Smooth muscle cell (in vitro differentiated cells): Measurements from ENCODE around the gene VWA8. TPM values are rescaled to one million over a fixed set of nuclear protein-coding genes. Genes with fewer than 3 reads are reported as not detected.
"Not testable (repeated sequence)": the region's sequence is repeated elsewhere in the genome, so short reads cannot be mapped to it uniquely, and the experiment has no call there.

ENCODE experiments used
- DNase-seq: peaks from one replicate; lab custom pipeline; 2025; ENCODE audit not compliant: unreplicated experiment; lab: John Stamatoyannopoulos, UW
- H2AFZ ChIP-seq: fragments of 200-600 bp; sonication (generic); 2 replicates; pipeline ENCODE4 v1.6.0; 2016; ENCODE audit warnings: antibody characterized with exemption, low read depth, mild to moderate bottlenecking
- H3F3A ChIP-seq: fragments of 200-600 bp; sonication (generic); 2 replicates; pipeline ENCODE4 v1.6.0; 2017; ENCODE audit warnings: antibody characterized with exemption, low read depth
- H3K27ac ChIP-seq: fragments of 200-600 bp; sonication (generic); 2 replicates; pipeline ENCODE4 v1.5.1; 2016; ENCODE audit warnings: low read depth, mild to moderate bottlenecking
- H3K27me3 ChIP-seq: fragments of 200-600 bp; sonication (generic); 2 replicates; pipeline ENCODE4 v1.6.1; 2016; ENCODE audit warnings: low read depth, mild to moderate bottlenecking
- H3K36me3 ChIP-seq: fragments of 200-600 bp; sonication (generic); 2 replicates; pipeline ENCODE4 v1.5.1; 2016; ENCODE audit warnings: low read depth
- H3K4me1 ChIP-seq: fragments of 200-600 bp; sonication (generic); 2 replicates; pipeline ENCODE4 v1.5.1; 2016; ENCODE audit warnings: low read depth
- H3K4me2 ChIP-seq: fragments of 200-600 bp; sonication (generic); 2 replicates; pipeline ENCODE4 v1.6.0; 2016; ENCODE audit warnings: mild to moderate bottlenecking
- H3K4me3 ChIP-seq: fragments of 200-600 bp; sonication (generic); 2 replicates; pipeline ENCODE4 v1.5.1; 2016; ENCODE audit warnings: mild to moderate bottlenecking
- H3K79me2 ChIP-seq: fragments of 200-600 bp; sonication (generic); 2 replicates; pipeline ENCODE4 v1.6.0; 2016; ENCODE audit warnings: low read depth, mild to moderate bottlenecking
- H3K9ac ChIP-seq: fragments of 200-600 bp; sonication (generic); 2 replicates; pipeline ENCODE4 v1.6.0; 2016; ENCODE audit warnings: low read depth
- H3K9me3 ChIP-seq: fragments of 200-600 bp; sonication (generic); replicated peaks from 2 replicates; pipeline ENCODE4 v1.5.1; 2016; ENCODE audit warnings: low read depth
- H4K20me1 ChIP-seq: fragments of 200-600 bp; sonication (generic); 2 replicates; pipeline ENCODE4 v1.6.0; 2016; ENCODE audit warnings: low read depth
- WGBS: methylation state at CpG from one replicate; pipeline ENCODE4 v1.1.7; 2016; ENCODE audit warnings: low lambda C conversion rate; 5-methylcytosine and 5-hydroxymethylcytosine counted together
- polyA plus RNA-seq: library from polyadenylated mRNA; unstranded; fragments of >200 nt; fragmentation: Nextera tagmentation; extraction: Ambion mirVana; gene quantifications from 2 replicates; pipeline ENCODE4 v1.2.1, GENCODE V29; 2016
- total RNA-seq: library from RNA; depleted of rRNA; stranded (reverse); fragments of >200 nt; gene quantifications from 2 replicates; pipeline ENCODE4 v1.2.3, GENCODE V29; 2014
- TF ChIP-seq, protein P1 (sequence below): fragments of 200-600 bp; sonication (generic); IDR thresholded peaks from 2 replicates; pipeline ENCODE4 v1.5.1; 2017; ENCODE audit warnings: borderline replicate concordance, mild to moderate bottlenecking, antibody characterized with exemption; ENCODE audit not compliant: insufficient read depth, poor library complexity, severe bottlenecking

Gene VWA8
- total and polyA plus RNA-seq, 2 experiments from 2014 or later: 2.6 to 14.4 TPM

DNA sequence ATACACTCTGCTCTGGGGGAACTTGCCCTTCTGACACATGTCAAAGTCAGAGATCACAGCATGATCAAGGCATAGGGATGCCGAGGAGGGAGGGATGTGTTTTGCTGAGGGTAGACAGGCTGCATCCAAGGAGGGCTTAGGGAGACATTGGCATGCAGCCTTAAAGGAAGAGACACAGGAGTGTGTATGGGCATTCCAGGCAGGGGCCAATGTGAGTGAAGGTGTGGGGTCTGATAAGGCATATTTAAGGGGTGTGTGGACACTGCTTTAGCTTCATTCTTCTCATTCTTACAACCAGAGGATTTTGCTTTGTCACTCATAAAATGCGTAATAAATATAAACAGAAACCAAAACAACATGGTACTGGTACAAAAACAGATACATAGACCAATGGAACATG, 310.2 kb downstream of the VWA8 start:
- Histone ChIP-seq H3K27ac (no peak overlapping the region), H3K4me3 (no peak overlapping the region), H2AFZ (no peak overlapping the region), H3K27me3 (no peaks in the 10 kb centered on the region), H3K4me2 (no peak overlapping the region), H3F3A (no peaks in the 10 kb centered on the region), H3K9ac (no peak overlapping the region), H3K79me2 (no peaks in the 10 kb centered on the region), H3K4me1 (no peaks in the 10 kb centered on the region), H3K9me3 (no peaks in the 10 kb centered on the region), H4K20me1 (no peaks in the 10 kb centered on the region), H3K36me3 (no peaks in the 10 kb centered on the region)
- 65% methylated on average over 2 of the region's 2 CpGs for WGBS
- TF ChIP-seq, protein P1, sequence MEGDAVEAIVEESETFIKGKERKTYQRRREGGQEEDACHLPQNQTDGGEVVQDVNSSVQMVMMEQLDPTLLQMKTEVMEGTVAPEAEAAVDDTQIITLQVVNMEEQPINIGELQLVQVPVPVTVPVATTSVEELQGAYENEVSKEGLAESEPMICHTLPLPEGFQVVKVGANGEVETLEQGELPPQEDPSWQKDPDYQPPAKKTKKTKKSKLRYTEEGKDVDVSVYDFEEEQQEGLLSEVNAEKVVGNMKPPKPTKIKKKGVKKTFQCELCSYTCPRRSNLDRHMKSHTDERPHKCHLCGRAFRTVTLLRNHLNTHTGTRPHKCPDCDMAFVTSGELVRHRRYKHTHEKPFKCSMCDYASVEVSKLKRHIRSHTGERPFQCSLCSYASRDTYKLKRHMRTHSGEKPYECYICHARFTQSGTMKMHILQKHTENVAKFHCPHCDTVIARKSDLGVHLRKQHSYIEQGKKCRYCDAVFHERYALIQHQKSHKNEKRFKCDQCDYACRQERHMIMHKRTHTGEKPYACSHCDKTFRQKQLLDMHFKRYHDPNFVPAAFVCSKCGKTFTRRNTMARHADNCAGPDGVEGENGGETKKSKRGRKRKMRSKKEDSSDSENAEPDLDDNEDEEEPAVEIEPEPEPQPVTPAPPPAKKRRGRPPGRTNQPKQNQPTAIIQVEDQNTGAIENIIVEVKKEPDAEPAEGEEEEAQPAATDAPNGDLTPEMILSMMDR: no peak
- DNase-seq: no peak

DNA sequence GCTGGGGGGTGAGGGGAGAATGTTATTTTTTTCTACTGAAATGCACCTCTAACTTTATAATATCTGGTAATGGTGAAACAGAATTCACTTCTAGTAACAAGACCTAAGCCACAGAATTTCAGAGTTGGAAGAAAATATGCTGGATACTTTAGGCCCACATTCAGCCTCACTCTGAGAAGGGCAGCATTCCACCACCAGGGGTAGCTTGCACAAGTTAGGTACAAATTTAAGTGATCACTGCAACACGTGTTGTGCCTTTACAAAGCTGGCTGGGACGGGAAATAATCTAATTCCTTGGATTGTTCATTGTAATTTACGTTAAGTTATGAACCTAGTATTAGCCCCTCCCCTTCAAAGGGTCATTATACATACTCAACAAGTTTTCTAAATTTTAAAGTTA, 311.2 kb downstream of the VWA8 start:
- Histone ChIP-seq H3K9ac (no peak overlapping the region), H3K79me2 (no peaks in the 10 kb centered on the region), H3K4me3 (no peak overlapping the region), H2AFZ (no peak overlapping the region), H3K27me3 (no peaks in the 10 kb centered on the region), H3K9me3 (no peaks in the 10 kb centered on the region), H3F3A (no peaks in the 10 kb centered on the region), H3K36me3 (no peaks in the 10 kb centered on the region), H4K20me1 (no peaks in the 10 kb centered on the region), H3K4me2 (no peak overlapping the region), H3K4me1 (no peaks in the 10 kb centered on the region), H3K27ac (no peak overlapping the region)
- no peak for DNase-seq
- TF ChIP-seq, protein P1: peak; percentile 42
- 78% methylated on average over 3 of the region's 3 CpGs for WGBS

DNA sequence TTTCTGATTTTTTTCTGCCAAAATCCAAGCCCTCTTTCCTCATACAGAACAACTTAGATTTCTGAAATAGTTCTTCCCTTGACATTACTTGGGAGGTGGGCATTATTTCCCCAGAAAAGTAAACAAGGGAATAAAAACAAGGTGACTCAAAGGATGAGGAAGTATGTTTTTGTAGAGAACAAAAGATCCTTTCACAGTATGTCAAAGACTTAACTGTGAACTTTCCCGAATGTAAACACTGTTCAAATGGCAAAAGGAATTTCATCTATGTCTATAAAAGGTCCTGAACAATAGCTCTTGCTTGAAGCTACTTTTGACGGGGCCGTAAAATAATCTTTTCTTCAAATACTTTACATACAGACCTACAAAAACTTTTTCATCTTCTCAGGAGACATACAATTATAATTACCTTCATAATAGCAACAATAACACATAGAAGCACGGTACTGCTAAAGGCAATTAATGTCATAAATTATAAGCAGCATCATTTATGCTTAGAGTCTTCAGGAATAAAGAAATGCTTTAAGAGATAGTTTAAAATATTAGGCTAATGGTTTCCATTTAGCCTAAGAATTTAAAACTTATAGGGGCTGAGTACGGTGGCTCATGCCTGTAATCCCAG, 312.5 kb downstream of the VWA8 start:
- TF ChIP-seq, protein P1: no peak
- WGBS: 43% methylated on average over 5 of the region's 5 CpGs
- no peak for DNase-seq
- H3K79me2 ChIP-seq: no peaks in the 10 kb centered on the region
- H3K4me1 ChIP-seq: no peaks in the 10 kb centered on the region
- peak overlapping the region; percentile 3 for H3K4me2 ChIP-seq
- no peaks in the 10 kb centered on the region for H3F3A ChIP-seq
- no peak overlapping the region for H2AFZ ChIP-seq
- H3K36me3 ChIP-seq: no peaks in the 10 kb centered on the region
- no peak overlapping the region for H3K9ac ChIP-seq
- no peaks in the 10 kb centered on the region for H3K9me3 ChIP-seq
- no peak overlapping the region for H3K4me3 ChIP-seq
- no peaks in the 10 kb centered on the region for H3K27me3 ChIP-seq
- no peaks in the 10 kb centered on the region for H4K20me1 ChIP-seq
- H3K27ac ChIP-seq: peak overlapping the region; percentile 56

DNA sequence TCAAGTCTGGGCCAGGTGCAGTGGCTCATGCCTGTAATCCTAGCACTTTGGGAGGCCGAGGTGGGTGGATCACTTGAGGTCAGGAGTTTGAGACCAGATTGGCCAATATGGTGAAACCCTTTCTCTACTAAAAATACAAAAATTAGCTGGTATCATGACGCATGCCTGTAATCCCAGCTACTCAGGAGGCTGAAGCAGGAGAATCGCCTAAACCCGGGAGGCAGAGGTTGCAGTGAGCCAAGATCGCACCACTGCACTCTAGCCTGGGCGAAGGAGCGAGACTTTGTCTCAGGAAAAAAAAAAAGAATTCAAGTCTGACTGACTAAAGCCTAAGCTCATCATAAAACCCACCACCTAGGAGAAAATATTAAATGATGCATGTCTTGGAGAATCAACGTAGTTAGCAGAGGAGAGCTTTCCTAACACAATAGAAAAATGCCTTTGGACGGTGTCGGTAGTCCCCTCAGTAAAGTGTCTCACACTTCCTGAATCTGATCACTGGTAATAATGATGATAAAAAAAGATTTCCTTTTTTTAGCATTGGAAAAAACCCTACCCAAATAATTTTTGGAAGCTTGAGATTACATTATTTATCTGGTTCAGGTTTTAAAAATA, 313.1 kb downstream of the VWA8 start:
- H3K79me2 ChIP-seq, H3K27me3 ChIP-seq, H4K20me1 ChIP-seq, H3K4me3 ChIP-seq, H3K36me3 ChIP-seq, H3K9ac ChIP-seq, H3K9me3 ChIP-seq, DNase-seq, H2AFZ ChIP-seq, H3K4me1 ChIP-seq, H3F3A ChIP-seq: not testable (repeated sequence)
- WGBS: 83% methylated on average over 10 of the region's 10 CpGs
- Histone ChIP-seq H3K27ac (peak overlapping the region; percentile 56), H3K4me2 (peak overlapping the region; percentile 3)
